ENCODE data around the gene ANO10.

Gene ANO10

DNA sequence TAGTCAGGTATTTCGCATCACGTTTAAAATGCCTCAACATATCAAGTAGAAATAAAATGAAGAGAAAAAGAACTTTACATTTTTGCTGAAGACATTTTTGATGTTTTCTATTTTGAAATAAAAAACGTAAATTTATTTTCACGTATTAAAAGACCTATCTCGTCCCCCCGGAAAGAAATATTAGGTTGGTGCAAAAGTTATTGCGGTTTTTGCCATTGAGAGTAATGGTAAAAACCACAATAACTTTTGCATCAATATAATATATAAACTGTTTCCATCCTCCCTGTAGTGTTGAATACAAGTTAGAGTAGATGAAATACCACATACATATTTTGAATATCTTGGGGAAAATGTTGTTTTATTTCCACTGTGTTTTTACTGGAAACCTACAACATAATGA lies 11.2 kb upstream of the ANO10 start:
- ATAC-seq (ENCODE audit: low read depth), result no peak
- peaks cover 15% of the 10 kb centered on the region for H3K4me1 ChIP-seq (ENCODE audit: insufficient read depth, poor library complexity, severe bottlenecking)
- H3K4me3 ChIP-seq (ENCODE audit: severe bottlenecking), result no peak overlapping the region
- H3K27me3 ChIP-seq (ENCODE audit: insufficient read depth, poor library complexity, severe bottlenecking), result no peaks in the 10 kb centered on the region
- no peaks in the 10 kb centered on the region for H3K9me3 ChIP-seq (ENCODE audit: severe bottlenecking)
- no peaks in the 10 kb centered on the region for H3K36me3 ChIP-seq (ENCODE audit: low read depth)
- H3K27ac ChIP-seq (ENCODE audit: poor library complexity, severe bottlenecking), result peak overlapping the region; percentile 65
- no peak for TF ChIP-seq CTCF (IDR thresholded peaks at IDR 0.05; ENCODE audit: poor library complexity, severe bottlenecking)
- no peak for DNase-seq (ENCODE audit: low spot score)

GRCh38 chr3:43632269-43632733 lies 10.5 kb upstream of the ANO10 start:
- H3K27me3 ChIP-seq (ENCODE audit: insufficient read depth, poor library complexity, severe bottlenecking), result no peaks in the 10 kb centered on the region
- DNase-seq (ENCODE audit: low spot score) (peak; percentile 60), ATAC-seq (ENCODE audit: low read depth) (peak; percentile 97)
- no peaks in the 10 kb centered on the region for H3K9me3 ChIP-seq (ENCODE audit: severe bottlenecking)
- TF ChIP-seq CTCF (IDR thresholded peaks at IDR 0.05; ENCODE audit: poor library complexity, severe bottlenecking), result no peak
- peak overlapping the region; percentile 65 for H3K27ac ChIP-seq (ENCODE audit: poor library complexity, severe bottlenecking)
- no peaks in the 10 kb centered on the region for H3K36me3 ChIP-seq (ENCODE audit: low read depth)
- peaks cover 10% of the 10 kb centered on the region for H3K4me1 ChIP-seq (ENCODE audit: insufficient read depth, poor library complexity, severe bottlenecking)
- H3K4me3 ChIP-seq (ENCODE audit: severe bottlenecking), result no peak overlapping the region

GRCh38 chr3:43629741-43630140 lies 7.9 kb upstream of the ANO10 start:
- Histone ChIP-seq H3K4me3 (ENCODE audit: severe bottlenecking) (no peak overlapping the region), H3K27ac (ENCODE audit: poor library complexity, severe bottlenecking) (no peak overlapping the region), H3K4me1 (ENCODE audit: insufficient read depth, poor library complexity, severe bottlenecking) (peaks cover 10% of the 10 kb centered on the region), H3K27me3 (ENCODE audit: insufficient read depth, poor library complexity, severe bottlenecking) (no peaks in the 10 kb centered on the region), H3K36me3 (ENCODE audit: low read depth) (no peaks in the 10 kb centered on the region), H3K9me3 (ENCODE audit: severe bottlenecking) (no peaks in the 10 kb centered on the region)
- no peak for ATAC-seq (ENCODE audit: low read depth)
- no peak for DNase-seq (ENCODE audit: low spot score)
- no peak for TF ChIP-seq CTCF (IDR thresholded peaks at IDR 0.05; ENCODE audit: poor library complexity, severe bottlenecking)

GRCh38 chr3:43629257-43629656 lies 7.4 kb upstream of the ANO10 start:
- TF ChIP-seq CTCF (IDR thresholded peaks at IDR 0.05; ENCODE audit: poor library complexity, severe bottlenecking), result no peak
- no peaks in the 10 kb centered on the region for H3K27me3 ChIP-seq (ENCODE audit: insufficient read depth, poor library complexity, severe bottlenecking)
- no peaks in the 10 kb centered on the region for H3K9me3 ChIP-seq (ENCODE audit: severe bottlenecking)
- DNase-seq (ENCODE audit: low spot score) (no peak), ATAC-seq (ENCODE audit: low read depth) (no peak)
- no peaks in the 10 kb centered on the region for H3K36me3 ChIP-seq (ENCODE audit: low read depth)
- H3K4me1 ChIP-seq (ENCODE audit: insufficient read depth, poor library complexity, severe bottlenecking), result peaks cover 10% of the 10 kb centered on the region
- no peak overlapping the region for H3K4me3 ChIP-seq (ENCODE audit: severe bottlenecking)
- no peak overlapping the region for H3K27ac ChIP-seq (ENCODE audit: poor library complexity, severe bottlenecking)

GRCh38 chr3:43627360-43627759 lies 5.5 kb upstream of the ANO10 start:
- no peaks in the 10 kb centered on the region for H3K36me3 ChIP-seq (ENCODE audit: low read depth)
- H3K4me3 ChIP-seq (ENCODE audit: severe bottlenecking), result no peak overlapping the region
- H3K27me3 ChIP-seq (ENCODE audit: insufficient read depth, poor library complexity, severe bottlenecking), result no peaks in the 10 kb centered on the region
- no peak overlapping the region for H3K27ac ChIP-seq (ENCODE audit: poor library complexity, severe bottlenecking)
- no peak for TF ChIP-seq CTCF (IDR thresholded peaks at IDR 0.05; ENCODE audit: poor library complexity, severe bottlenecking)
- ATAC-seq (ENCODE audit: low read depth), result no peak
- no peak for DNase-seq (ENCODE audit: low spot score)
- no peaks in the 10 kb centered on the region for H3K9me3 ChIP-seq (ENCODE audit: severe bottlenecking)
- H3K4me1 ChIP-seq (ENCODE audit: insufficient read depth, poor library complexity, severe bottlenecking), result peaks cover 6% of the 10 kb centered on the region

All from RWPE2 (cell line).